ENCODE results near the gene KATNIP. TPM values are rescaled to one million over a fixed set of nuclear protein-coding genes. Genes with fewer than 3 reads are reported as not detected.

The KATNIP gene
- total and polyA plus RNA-seq, 2 of the 13 experiments (the other 11 are each of a cell fraction or from before 2014, with no cell fraction given): 9.7 to 12.0 TPM

- TF ChIP-seq DBP (CRISPR knock-in tag; IDR thresholded peaks at IDR 0.05; ENCODE audit: not compliant biosample characterization) (peak; percentile 24), PHF20 (CRISPR knock-in tag; IDR thresholded peaks at IDR 0.05) (peak; percentile 90), HMG20B (CRISPR knock-in tag; conservative IDR thresholded peaks at IDR 0.05) (peak; percentile 47; the same call in 1 of the 2 replicates), DR1 (CRISPR knock-in tag; IDR thresholded peaks at IDR 0.05) (peak; percentile 65; the same call in 1 of the 2 replicates), THAP11 (CRISPR knock-in tag; IDR thresholded peaks at IDR 0.05) (peak; percentile 88), TFDP2 (CRISPR knock-in tag; IDR thresholded peaks at IDR 0.05) (peak; percentile 71; the same call in 1 of the 2 replicates), FOXO4 (CRISPR knock-in tag; conservative IDR thresholded peaks at IDR 0.05) (no peak), MXD4 (CRISPR knock-in tag; IDR thresholded peaks at IDR 0.05) (peak; percentile 82), ASH2L (IDR thresholded peaks at IDR 0.05; ENCODE audit: insufficient read length, low read depth, low read length) (peak; percentile 90), NCOA2 (CRISPR knock-in tag; IDR thresholded peaks at IDR 0.05) (0 out of 2 replicates have a peak, but pooled peaks have one; percentile 28), SOX6 (IDR thresholded peaks at IDR 0.05) (no peak), SOX6 (CRISPR knock-in tag; IDR thresholded peaks at IDR 0.05) (no peak), ZBTB42 (CRISPR knock-in tag; IDR thresholded peaks at IDR 0.05) (peak; percentile 80; the same call in 1 of the 2 replicates), DNMT1 (CRISPR knock-in tag; IDR thresholded peaks at IDR 0.05) (peak; percentile 51; the same call in 1 of the 2 replicates), TBP (CRISPR knock-in tag; IDR thresholded peaks at IDR 0.05) (no peak), HOXD1 (CRISPR knock-in tag; IDR thresholded peaks at IDR 0.05) (0 out of 2 replicates have a peak, but pooled peaks have one; percentile 31), SUZ12 (IDR thresholded peaks at IDR 0.05; ENCODE audit: low read depth, low read length) (no peak)
- TF ChIP-seq, protein P1, sequence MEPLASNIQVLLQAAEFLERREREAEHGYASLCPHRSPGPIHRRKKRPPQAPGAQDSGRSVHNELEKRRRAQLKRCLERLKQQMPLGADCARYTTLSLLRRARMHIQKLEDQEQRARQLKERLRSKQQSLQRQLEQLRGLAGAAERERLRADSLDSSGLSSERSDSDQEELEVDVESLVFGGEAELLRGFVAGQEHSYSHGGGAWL (CRISPR knock-in tag; IDR thresholded peaks at IDR 0.05): peak; percentile 73
- TF ChIP-seq, protein P2, sequence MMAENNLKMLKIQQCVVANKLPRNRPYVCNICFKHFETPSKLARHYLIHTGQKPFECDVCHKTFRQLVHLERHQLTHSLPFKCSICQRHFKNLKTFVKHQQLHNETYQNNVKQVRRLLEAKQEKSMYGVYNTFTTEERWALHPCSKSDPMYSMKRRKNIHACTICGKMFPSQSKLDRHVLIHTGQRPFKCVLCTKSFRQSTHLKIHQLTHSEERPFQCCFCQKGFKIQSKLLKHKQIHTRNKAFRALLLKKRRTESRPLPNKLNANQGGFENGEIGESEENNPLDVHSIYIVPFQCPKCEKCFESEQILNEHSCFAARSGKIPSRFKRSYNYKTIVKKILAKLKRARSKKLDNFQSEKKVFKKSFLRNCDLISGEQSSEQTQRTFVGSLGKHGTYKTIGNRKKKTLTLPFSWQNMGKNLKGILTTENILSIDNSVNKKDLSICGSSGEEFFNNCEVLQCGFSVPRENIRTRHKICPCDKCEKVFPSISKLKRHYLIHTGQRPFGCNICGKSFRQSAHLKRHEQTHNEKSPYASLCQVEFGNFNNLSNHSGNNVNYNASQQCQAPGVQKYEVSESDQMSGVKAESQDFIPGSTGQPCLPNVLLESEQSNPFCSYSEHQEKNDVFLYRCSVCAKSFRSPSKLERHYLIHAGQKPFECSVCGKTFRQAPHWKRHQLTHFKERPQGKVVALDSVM (CRISPR knock-in tag; IDR thresholded peaks at IDR 0.05): peak; percentile 67
- TF ChIP-seq, protein P3, sequence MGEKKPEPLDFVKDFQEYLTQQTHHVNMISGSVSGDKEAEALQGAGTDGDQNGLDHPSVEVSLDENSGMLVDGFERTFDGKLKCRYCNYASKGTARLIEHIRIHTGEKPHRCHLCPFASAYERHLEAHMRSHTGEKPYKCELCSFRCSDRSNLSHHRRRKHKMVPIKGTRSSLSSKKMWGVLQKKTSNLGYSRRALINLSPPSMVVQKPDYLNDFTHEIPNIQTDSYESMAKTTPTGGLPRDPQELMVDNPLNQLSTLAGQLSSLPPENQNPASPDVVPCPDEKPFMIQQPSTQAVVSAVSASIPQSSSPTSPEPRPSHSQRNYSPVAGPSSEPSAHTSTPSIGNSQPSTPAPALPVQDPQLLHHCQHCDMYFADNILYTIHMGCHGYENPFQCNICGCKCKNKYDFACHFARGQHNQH (CRISPR knock-in tag; IDR thresholded peaks at IDR 0.05): peak; percentile 74; the same call in 1 of the 2 replicates
- TF ChIP-seq, protein P4, sequence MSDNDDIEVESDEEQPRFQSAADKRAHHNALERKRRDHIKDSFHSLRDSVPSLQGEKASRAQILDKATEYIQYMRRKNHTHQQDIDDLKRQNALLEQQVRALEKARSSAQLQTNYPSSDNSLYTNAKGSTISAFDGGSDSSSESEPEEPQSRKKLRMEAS (IDR thresholded peaks at IDR 0.05): peak; percentile 37
Measured at GRCh38 chr16:27549746-27550581, at the start of gene KATNIP, which contains the start of gene GTF3C1 (continued).

Data from HepG2 (cell line).